K562 (cell line): ENCODE measurements around the gene CCDC34. TPM values are rescaled to one million over a fixed set of nuclear protein-coding genes. Genes with fewer than 3 reads are reported as not detected.

Experiments
- EGR1 ChIP-seq: fragments of 450-650 bp; conservative IDR thresholded peaks from 2 replicates; pipeline ENCODE4 v1.6.1; 2017; ENCODE audit warnings: mild to moderate bottlenecking
- EWSR1 ChIP-seq: fragments of 450-650 bp; IDR thresholded peaks from 2 replicates; pipeline ENCODE4 v1.6.1; 2018; ENCODE audit warnings: borderline replicate concordance, mild to moderate bottlenecking, low read depth, moderate library complexity; ENCODE audit not compliant: partially characterized antibody
- NUFIP1 ChIP-seq: fragments of 450-650 bp; IDR thresholded peaks from 2 replicates; pipeline ENCODE4 v1.6.1; 2018; ENCODE audit not compliant: partially characterized antibody
- PCBP1 ChIP-seq: fragments of 200-400 bp; formaldehyde crosslinking; IDR thresholded peaks from 2 replicates; pipeline ENCODE4 v1.6.1; 2018; ENCODE audit warnings: mild to moderate bottlenecking, low read depth, low read length; ENCODE audit not compliant: poor library complexity, severe bottlenecking
- RCOR1 ChIP-seq, 2 experiments: IDR thresholded peaks; 2 replicates each; pipeline ENCODE4 v1.6.1; 2012; ENCODE audit warnings: low read depth in 2 of 2, low read length in 2 of 2, borderline replicate concordance in 1 of 2, improper control_type of control experiment in 1 of 2
- RNF2 ChIP-seq: sonication (generic); IDR thresholded peaks from 2 replicates; pipeline ENCODE4 v1.6.1; 2016
- RUNX1 ChIP-seq: sonication (generic); IDR thresholded peaks from 2 replicates; pipeline ENCODE4 v1.6.1; 2016; ENCODE audit warnings: antibody characterized with exemption, low read depth
- SREBF2 ChIP-seq: sonication (generic); formaldehyde crosslinking; IDR thresholded peaks from 2 replicates; pipeline ENCODE4 v1.4.0; 2020; ENCODE audit warnings: mild to moderate bottlenecking, missing genetic modification reagents
- STAT5A ChIP-seq: IDR thresholded peaks from 2 replicates; pipeline ENCODE4 v1.6.1; 2012; ENCODE audit warnings: low read length, inconsistent platforms, borderline replicate concordance
- TGIF2 ChIP-seq: sonication (generic); formaldehyde crosslinking; IDR thresholded peaks from 2 replicates; pipeline ENCODE4 v1.8.1; 2022; ENCODE audit warnings: mild to moderate bottlenecking, missing genetic modification reagents, moderate library complexity
- ZNF311 ChIP-seq: fragments of 250-450 bp; sonication (Bioruptor Pico); IDR thresholded peaks from 2 replicates; pipeline ENCODE4 v1.4.0; 2020; ENCODE audit warnings: mild to moderate bottlenecking, moderate library complexity
- ZNF561 ChIP-seq: fragments of 450-650 bp; formaldehyde crosslinking; conservative IDR thresholded peaks from 2 replicates; pipeline ENCODE4 v1.4.0; 2020; ENCODE audit warnings: mild to moderate bottlenecking, moderate library complexity
- ZNF586 ChIP-seq: fragments of 450-650 bp; formaldehyde crosslinking; conservative IDR thresholded peaks from 2 replicates; pipeline ENCODE4 v1.4.0; 2020; ENCODE audit warnings: mild to moderate bottlenecking, moderate library complexity
- ZNF75A ChIP-seq: fragments of 450-650 bp; formaldehyde crosslinking; IDR thresholded peaks from 2 replicates; pipeline ENCODE4 v1.4.0; 2020; ENCODE audit warnings: mild to moderate bottlenecking
- polyA plus RNA-seq, 8 experiments: library from polyadenylated mRNA; depleted of rRNA in 4 of 8; stranded (reverse) in 5 of 8; unstranded in 3 of 8; fragments of >200 nt; fragmentation: Nextera tagmentation in 2 of 8; fragmentation: Illumina TruSeq in 1 of 8; extraction: Ambion mirVana in 2 of 8; extraction: Trizol in 1 of 8; gene quantifications; 2 replicates each; pipeline versions ENCODE4 v1.2.1 to v1.2.3, GENCODE V29; 2011 to 2014; ENCODE audit warnings: inconsistent platforms in 1 of 8, missing spikeins in 1 of 8
- total RNA-seq, 7 experiments: library from RNA; depleted of rRNA in 6 of 7; stranded (reverse); fragments of >200 nt in 6 of 7; fragmentation: Illumina TruSeq in 2 of 7; extraction: Trizol in 2 of 7; gene quantifications; 2 replicates each; pipeline versions ENCODE4 v1.2.1 to v1.2.3, GENCODE V29; 2011 to 2021; ENCODE audit warnings: low replicate concordance in 1 of 7
- TF ChIP-seq, protein P1 (sequence below), 2 experiments: fragments of 450-650 bp; conservative IDR thresholded peaks; 2 replicates each; pipeline ENCODE4 v1.6.1; 2017; ENCODE audit warnings: mild to moderate bottlenecking in 2 of 2, moderate library complexity in 2 of 2
- TF ChIP-seq, protein P2 (sequence below): sonication (generic); formaldehyde crosslinking; IDR thresholded peaks from 2 replicates; pipeline ENCODE4 v1.8.0; 2022; ENCODE audit warnings: missing genetic modification reagents, mild to moderate bottlenecking, borderline replicate concordance
- TF ChIP-seq, protein P3 (sequence below): fragments of 450-650 bp; IDR thresholded peaks from 2 replicates; pipeline ENCODE4 v1.6.1; 2014; ENCODE audit warnings: low read depth, mild to moderate bottlenecking, moderate library complexity, borderline replicate concordance
- TF ChIP-seq, protein P4 (sequence below): fragments of 150-350 bp; IDR thresholded peaks from 2 replicates; pipeline ENCODE4 v1.6.1; 2014; ENCODE audit warnings: low read depth, mild to moderate bottlenecking, low read length, borderline replicate concordance

The CCDC34 gene
- total and polyA plus RNA-seq, 9 of the 15 experiments (the other 6 are each of a cell fraction or from before 2014, with no cell fraction given), result 6.2 to 42.0 (median 15.7) TPM

DNA sequence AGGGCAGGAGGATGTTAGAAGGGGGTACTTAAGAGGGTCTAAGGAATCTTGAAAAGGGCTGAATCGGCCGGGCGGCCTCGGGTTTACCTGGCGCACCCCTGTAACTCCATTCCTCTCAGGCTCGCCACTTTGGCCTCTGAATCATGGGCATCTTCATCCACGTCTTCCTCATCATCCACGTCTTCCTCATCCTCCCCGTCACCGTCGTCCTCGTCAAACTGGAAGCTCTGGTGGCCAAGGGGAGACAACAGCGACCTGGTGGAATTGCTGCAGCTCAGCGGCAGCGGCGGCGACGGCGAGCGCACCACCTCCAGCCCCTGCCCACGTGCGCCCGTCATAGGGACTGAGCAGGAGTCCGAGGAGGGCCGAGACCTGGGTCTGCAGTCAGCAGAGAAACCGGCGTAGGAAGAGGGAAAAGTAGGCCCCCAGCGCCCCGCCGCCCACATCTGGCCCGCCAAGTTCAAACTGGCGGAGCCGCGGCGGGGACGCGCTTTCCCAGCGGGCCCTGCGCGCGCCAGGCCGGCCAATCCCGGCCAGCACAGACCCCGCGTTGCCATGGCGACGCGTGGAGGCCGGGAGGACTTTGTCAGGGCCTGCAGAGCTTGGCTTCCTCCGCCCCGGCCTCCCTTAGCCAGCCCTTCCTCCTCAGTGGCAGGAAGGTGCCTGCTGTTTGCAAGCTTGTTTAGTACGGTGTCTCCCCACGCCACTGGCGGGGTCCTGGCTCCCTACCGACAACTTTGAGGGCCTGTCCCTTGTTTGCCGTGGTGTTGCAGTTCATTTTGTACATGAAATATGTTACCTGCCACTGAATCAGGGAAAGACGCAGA lies at the start of gene CCDC34 (continued):
- TF ChIP-seq, protein P1, sequence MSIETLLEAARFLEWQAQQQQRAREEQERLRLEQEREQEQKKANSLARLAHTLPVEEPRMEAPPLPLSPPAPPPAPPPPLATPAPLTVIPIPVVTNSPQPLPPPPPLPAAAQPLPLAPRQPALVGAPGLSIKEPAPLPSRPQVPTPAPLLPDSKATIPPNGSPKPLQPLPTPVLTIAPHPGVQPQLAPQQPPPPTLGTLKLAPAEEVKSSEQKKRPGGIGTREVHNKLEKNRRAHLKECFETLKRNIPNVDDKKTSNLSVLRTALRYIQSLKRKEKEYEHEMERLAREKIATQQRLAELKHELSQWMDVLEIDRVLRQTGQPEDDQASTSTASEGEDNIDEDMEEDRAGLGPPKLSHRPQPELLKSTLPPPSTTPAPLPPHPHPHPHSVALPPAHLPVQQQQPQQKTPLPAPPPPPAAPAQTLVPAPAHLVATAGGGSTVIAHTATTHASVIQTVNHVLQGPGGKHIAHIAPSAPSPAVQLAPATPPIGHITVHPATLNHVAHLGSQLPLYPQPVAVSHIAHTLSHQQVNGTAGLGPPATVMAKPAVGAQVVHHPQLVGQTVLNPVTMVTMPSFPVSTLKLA (conservative IDR thresholded peaks at IDR 0.05), result peak; percentile 90 to 95
- TF ChIP-seq ZNF311 (CRISPR knock-in tag), result no peak
- TF ChIP-seq ZNF586 (CRISPR knock-in tag), result no peak
- no peak for TF ChIP-seq SREBF2
- TF ChIP-seq, protein P2, sequence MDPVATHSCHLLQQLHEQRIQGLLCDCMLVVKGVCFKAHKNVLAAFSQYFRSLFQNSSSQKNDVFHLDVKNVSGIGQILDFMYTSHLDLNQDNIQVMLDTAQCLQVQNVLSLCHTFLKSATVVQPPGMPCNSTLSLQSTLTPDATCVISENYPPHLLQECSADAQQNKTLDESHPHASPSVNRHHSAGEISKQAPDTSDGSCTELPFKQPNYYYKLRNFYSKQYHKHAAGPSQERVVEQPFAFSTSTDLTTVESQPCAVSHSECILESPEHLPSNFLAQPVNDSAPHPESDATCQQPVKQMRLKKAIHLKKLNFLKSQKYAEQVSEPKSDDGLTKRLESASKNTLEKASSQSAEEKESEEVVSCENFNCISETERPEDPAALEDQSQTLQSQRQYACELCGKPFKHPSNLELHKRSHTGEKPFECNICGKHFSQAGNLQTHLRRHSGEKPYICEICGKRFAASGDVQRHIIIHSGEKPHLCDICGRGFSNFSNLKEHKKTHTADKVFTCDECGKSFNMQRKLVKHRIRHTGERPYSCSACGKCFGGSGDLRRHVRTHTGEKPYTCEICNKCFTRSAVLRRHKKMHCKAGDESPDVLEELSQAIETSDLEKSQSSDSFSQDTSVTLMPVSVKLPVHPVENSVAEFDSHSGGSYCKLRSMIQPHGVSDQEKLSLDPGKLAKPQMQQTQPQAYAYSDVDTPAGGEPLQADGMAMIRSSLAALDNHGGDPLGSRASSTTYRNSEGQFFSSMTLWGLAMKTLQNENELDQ (CRISPR knock-in tag), result no peak
- TF ChIP-seq PCBP1, result no peak
- no peak for TF ChIP-seq NUFIP1
- TF ChIP-seq, protein P3, sequence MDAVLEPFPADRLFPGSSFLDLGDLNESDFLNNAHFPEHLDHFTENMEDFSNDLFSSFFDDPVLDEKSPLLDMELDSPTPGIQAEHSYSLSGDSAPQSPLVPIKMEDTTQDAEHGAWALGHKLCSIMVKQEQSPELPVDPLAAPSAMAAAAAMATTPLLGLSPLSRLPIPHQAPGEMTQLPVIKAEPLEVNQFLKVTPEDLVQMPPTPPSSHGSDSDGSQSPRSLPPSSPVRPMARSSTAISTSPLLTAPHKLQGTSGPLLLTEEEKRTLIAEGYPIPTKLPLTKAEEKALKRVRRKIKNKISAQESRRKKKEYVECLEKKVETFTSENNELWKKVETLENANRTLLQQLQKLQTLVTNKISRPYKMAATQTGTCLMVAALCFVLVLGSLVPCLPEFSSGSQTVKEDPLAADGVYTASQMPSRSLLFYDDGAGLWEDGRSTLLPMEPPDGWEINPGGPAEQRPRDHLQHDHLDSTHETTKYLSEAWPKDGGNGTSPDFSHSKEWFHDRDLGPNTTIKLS, result no peak; the same call in 1 of the 2 replicates
- no peak for TF ChIP-seq STAT5A
- TF ChIP-seq ZNF561 (CRISPR knock-in tag), result no peak
- no peak for TF ChIP-seq ZNF75A (CRISPR knock-in tag)
- TF ChIP-seq RUNX1, result no peak
- TF ChIP-seq EGR1, result peak; percentile 77
- TF ChIP-seq RNF2, result peak; percentile 32; the same call in 1 of the 2 replicates
- TF ChIP-seq RCOR1 (IDR thresholded peaks at IDR 0.05; ENCODE audit: borderline replicate concordance in 1 of 2, low read depth in 2 of 2, low read length in 2 of 2), result 0 out of 4 replicates have a peak, but pooled peaks of 1 of the 2 experiments have one; percentile 34
- TF ChIP-seq, protein P4, sequence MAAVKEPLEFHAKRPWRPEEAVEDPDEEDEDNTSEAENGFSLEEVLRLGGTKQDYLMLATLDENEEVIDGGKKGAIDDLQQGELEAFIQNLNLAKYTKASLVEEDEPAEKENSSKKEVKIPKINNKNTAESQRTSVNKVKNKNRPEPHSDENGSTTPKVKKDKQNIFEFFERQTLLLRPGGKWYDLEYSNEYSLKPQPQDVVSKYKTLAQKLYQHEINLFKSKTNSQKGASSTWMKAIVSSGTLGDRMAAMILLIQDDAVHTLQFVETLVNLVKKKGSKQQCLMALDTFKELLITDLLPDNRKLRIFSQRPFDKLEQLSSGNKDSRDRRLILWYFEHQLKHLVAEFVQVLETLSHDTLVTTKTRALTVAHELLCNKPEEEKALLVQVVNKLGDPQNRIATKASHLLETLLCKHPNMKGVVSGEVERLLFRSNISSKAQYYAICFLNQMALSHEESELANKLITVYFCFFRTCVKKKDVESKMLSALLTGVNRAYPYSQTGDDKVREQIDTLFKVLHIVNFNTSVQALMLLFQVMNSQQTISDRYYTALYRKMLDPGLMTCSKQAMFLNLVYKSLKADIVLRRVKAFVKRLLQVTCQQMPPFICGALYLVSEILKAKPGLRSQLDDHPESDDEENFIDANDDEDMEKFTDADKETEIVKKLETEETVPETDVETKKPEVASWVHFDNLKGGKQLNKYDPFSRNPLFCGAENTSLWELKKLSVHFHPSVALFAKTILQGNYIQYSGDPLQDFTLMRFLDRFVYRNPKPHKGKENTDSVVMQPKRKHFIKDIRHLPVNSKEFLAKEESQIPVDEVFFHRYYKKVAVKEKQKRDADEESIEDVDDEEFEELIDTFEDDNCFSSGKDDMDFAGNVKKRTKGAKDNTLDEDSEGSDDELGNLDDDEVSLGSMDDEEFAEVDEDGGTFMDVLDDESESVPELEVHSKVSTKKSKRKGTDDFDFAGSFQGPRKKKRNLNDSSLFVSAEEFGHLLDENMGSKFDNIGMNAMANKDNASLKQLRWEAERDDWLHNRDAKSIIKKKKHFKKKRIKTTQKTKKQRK, result no peak
- TF ChIP-seq EWSR1, result no peak
- peak; percentile 58; the same call in 1 of the 2 replicates for TF ChIP-seq TGIF2 (CRISPR knock-in tag)
